ENCODE results near the gene ACTN1.
A peak's percentile ranks its signal among the peaks of the same experiment; 100 is the strongest.

The ACTN1 gene

DNA sequence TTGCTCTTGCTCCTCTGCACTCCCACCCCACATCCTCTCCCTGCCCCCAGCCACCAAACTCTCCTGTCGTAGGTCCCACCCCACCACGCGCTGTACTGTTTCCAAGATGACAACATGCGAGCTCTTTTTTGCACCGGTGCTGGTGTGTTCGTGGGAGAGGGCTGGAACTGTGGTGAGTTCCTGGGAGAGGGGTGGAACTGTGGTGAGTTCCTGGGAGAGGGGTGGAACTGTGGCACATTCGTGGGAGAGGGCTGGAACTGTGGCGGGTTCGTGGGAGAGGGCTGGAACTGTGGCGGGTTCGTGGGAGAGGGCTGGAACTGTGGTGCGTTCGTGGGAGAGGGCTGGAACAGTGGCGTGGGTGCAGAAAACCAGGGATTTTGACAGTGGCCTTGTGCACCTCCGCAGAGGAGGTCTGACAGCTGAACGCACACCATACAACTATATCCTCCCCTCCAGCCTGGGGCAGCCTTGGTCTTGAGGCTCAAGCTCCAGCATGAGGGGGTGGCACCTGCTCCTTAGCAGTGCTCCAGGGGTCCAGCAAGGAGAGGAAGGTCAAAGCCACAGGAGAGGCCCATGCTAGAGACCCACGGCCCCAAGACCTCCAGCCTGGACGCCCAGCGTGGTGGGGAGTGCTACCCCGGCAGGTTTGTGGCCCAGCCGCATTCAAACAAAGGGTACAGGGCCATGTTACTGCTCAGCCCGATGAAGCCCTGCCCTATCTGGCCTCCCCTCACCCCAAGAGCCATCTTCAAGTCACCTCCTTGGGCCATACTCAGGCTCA is 50.1 kb downstream of the ACTN1 start:
- no peaks in the 10 kb centered on the region for H3K9me3 Mint-ChIP-seq
- H3K27ac Mint-ChIP-seq: peak overlapping the region; percentile 90
- no peaks in the 10 kb centered on the region for H3K27me3 Mint-ChIP-seq
- peaks cover 19% of the 10 kb centered on the region for H3K36me3 Mint-ChIP-seq
- H3K4me3 Mint-ChIP-seq: peak overlapping the region; percentile 61
- peaks cover 91% of the 10 kb centered on the region for H3K4me1 Mint-ChIP-seq

DNA sequence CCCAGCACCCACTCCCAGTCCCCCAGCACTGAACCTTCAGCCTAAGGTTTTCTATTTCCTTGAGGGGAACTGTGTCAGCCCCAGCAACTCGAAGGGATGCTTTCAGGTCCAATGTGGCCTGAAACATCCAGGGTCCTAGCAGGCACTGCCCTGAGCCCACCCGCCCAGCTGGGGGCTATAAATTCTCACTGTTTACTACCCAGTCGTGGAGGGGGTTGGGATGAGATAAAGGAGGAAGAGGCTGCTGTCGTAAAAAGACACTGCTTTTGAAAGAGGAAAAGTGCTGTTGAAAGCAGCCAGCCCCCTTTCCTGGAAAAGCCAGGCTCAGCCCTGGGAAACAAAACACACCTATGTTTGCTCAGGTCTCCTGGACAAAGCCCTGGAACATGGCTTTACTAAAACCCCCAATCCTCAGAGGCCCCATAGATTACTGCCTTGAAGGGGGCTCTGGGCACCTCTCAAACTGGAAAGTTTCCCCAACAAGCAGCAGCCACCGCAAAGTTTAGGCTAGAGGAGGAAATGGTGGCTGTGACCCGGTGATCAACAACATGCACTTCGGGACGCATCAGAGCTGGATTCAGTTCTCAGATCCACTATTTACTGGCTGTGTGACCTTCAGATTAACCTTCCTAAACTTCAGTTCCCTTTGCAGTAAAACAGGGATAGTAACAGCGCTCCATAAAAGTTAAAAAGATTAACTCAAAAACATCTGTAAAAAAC is 51.0 kb downstream of the ACTN1 start:
- H3K4me3 Mint-ChIP-seq: peak overlapping the region; percentile 61
- H3K4me1 Mint-ChIP-seq: peaks cover 93% of the 10 kb centered on the region
- no peaks in the 10 kb centered on the region for H3K9me3 Mint-ChIP-seq
- H3K27ac Mint-ChIP-seq: peak overlapping the region; percentile 90
- H3K36me3 Mint-ChIP-seq: peaks cover 22% of the 10 kb centered on the region
- H3K27me3 Mint-ChIP-seq: no peaks in the 10 kb centered on the region

DNA sequence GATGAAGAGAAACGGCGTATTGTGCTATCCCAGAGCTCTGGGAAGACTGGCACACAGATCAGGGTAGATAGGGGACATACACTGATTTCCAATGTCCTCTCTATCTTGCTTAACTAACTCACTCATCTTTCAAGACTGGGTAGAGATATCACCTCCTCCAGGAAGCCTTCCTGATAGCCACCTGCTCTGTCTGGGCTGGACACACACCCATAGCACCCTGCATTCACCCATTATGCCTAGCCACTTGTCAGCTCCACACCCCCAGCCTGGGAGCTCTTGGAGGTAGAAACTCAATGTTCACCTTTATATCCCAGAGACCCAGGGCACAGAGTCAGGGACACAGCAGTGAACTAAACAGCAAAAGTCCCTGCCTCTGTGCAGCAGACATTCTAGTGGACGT is 52.0 kb downstream of the ACTN1 start:
- Mint-ChIP-seq H3K9me3 (no peaks in the 10 kb centered on the region), H3K36me3 (peaks cover 22% of the 10 kb centered on the region), H3K27me3 (no peaks in the 10 kb centered on the region), H3K27ac (peak overlapping the region; percentile 69), H3K4me1 (peaks cover 90% of the 10 kb centered on the region), H3K4me3 (no peak overlapping the region)

DNA sequence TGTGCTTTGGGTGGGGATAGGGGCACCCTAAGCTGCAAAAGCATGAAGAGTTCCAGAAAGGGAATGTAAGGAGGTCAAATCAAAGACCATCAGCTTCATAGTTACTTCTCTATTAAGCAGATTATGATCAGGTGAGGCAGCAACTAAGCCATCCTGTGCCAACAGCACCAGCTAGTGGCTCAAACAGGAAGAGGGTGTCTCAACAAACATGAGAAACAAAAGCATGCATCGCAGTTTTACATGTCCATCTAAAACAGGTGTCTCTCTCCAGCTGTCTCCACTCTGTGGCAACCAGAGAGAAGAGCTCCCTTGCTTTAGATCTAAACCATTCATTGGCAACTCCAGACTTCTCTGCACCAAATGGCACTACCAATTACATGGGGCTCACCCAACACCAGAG is 52.9 kb downstream of the ACTN1 start:
- H3K27ac Mint-ChIP-seq: peak overlapping the region; percentile 94
- no peak overlapping the region for H3K4me3 Mint-ChIP-seq
- H3K36me3 Mint-ChIP-seq: peaks cover 22% of the 10 kb centered on the region
- H3K9me3 Mint-ChIP-seq: no peaks in the 10 kb centered on the region
- peaks cover 87% of the 10 kb centered on the region for H3K4me1 Mint-ChIP-seq
- H3K27me3 Mint-ChIP-seq: no peaks in the 10 kb centered on the region

DNA sequence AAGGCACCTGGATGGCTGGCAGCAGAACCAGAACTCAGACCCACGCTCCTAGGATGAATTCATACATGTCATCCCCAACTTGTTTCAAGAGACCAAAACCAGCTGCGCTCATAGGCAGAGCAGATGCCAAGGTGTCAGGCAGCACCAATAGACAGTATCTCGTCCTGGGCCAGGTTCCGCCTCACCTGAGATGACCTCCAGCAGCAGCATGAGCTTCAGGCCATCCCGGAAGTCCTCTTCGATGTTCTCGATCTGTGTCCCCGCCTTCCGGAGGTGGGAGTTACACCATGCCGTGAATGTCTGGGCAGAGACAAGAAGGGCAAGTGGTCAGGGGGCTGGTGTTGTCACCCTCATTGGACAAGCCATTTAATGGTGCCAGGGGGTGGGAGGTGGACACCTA is 53.7 kb downstream of the ACTN1 start:
- H3K9me3 Mint-ChIP-seq: no peaks in the 10 kb centered on the region
- H3K27me3 Mint-ChIP-seq: no peaks in the 10 kb centered on the region
- peaks cover 22% of the 10 kb centered on the region for H3K36me3 Mint-ChIP-seq
- no peak overlapping the region for H3K27ac Mint-ChIP-seq
- H3K4me1 Mint-ChIP-seq: peaks cover 86% of the 10 kb centered on the region
- no peak overlapping the region for H3K4me3 Mint-ChIP-seq

DNA sequence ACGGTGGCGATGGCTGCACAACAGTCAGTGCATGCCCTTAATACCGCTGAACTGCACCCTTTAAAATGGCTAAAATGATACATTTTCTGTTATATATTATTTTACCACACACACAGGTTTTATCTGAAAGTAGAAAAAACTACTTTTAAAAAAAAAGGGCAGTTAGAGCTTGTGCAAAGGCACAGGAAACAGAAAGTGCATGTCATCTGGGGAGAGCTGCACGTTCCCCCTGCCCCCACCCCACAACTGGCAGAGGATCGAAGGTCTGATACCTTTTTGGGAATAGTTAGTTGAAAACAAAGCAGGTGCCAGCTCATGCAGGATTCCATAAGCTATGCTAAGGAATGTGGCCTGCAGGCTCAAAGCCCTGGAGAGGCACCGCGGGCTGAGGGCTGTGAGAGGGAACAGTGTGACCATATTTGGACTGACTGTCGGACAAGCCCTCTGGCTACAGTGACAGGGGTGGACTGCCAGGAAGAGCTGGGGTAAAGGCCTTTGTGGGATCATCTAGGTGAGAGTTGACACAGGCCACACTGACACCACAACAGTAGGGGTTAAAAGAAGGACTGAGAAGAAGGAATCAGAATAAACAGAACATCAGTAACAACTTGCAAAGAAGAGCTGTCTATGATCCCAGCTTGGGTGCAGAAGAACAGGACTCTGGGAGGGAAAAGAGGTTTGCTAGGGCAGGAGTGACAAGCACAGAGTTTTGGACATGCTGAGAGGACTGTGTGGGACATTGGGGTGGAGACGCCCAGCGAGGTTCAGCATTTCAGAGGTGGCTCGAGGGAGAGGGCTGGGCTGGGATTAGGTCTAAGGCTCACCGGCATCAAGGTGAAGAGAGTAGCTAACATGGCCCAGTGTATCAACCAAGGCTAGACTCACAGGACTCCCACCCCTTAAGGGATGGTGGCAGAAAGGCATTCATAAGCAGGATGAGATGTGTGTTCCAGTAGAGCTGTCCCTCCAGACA is 54.6 kb downstream of the ACTN1 start:
- Mint-ChIP-seq H3K4me1 (peaks cover 84% of the 10 kb centered on the region), H3K4me3 (no peak overlapping the region), H3K27ac (peak overlapping the region; percentile 93), H3K27me3 (no peaks in the 10 kb centered on the region), H3K36me3 (peaks cover 22% of the 10 kb centered on the region), H3K9me3 (no peaks in the 10 kb centered on the region)

DNA sequence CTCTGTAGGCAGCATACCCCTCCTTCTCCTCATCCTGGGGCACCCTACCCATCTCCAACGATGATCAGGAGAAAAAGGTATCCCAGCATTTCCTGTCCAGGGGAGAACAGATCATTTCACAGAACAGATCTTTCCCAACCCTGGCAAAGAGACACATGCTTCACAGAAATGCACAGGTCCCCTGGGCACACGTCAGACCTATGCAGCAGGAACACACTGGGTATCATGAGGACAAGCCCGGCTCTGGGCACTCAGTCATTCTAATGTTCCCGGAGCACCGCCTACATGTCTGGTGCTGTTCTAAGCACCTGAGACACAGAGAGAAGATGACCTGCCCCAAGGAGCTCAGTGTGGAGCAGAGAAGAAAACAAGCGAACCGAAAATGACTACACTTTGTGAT is 56.2 kb downstream of the ACTN1 start:
- H3K9me3 Mint-ChIP-seq: no peaks in the 10 kb centered on the region
- H3K27ac Mint-ChIP-seq: peak overlapping the region; percentile 53
- no peaks in the 10 kb centered on the region for H3K27me3 Mint-ChIP-seq
- H3K4me1 Mint-ChIP-seq: peaks cover 78% of the 10 kb centered on the region
- H3K4me3 Mint-ChIP-seq: no peak overlapping the region
- H3K36me3 Mint-ChIP-seq: peaks cover 23% of the 10 kb centered on the region

DNA sequence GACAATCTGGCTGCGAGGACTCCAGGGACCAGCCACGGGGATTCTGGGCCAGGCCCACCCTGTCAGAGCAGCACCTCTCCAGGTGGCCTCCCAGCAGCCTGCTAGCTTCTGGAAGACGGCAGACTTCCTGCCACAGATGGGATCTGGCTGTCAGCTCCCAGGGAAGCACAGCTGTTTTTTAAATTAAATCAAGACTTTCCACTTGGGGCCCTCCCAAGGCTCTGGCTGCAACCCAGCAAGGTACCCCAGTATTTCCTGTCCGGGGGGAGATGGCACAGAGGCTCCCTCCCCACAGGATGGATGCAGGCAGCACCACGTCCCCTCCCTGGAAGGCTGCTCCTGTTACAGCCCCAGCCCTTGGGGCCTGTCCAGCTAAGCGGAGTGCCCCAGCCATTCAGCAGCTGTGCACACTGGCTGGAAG is 56.9 kb downstream of the ACTN1 start:
- H3K4me3 Mint-ChIP-seq: no peak overlapping the region
- no peaks in the 10 kb centered on the region for H3K27me3 Mint-ChIP-seq
- H3K27ac Mint-ChIP-seq: peak overlapping the region; percentile 30
- peaks cover 23% of the 10 kb centered on the region for H3K36me3 Mint-ChIP-seq
- H3K4me1 Mint-ChIP-seq: peaks cover 71% of the 10 kb centered on the region
- no peaks in the 10 kb centered on the region for H3K9me3 Mint-ChIP-seq

DNA sequence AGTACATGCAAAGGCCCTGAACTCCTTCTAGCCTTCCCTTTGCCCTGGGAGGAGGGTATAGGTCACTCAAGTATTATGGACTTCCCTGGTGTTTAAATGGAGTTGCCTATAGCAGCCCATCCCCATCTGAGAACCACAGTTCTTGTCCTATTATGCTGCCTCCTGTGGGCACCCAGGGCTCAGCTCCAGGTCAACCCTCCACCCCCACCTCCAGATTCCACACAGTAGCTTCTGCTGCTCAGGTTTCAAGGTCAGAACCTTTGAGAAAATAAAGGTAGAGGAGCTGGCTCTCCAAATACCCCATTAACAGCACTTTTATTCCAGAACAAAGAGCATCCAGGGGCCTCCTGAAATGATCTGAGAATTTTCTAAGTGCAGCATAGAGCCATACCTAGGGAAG is 57.4 kb downstream of the ACTN1 start:
- H3K4me1 Mint-ChIP-seq: peaks cover 70% of the 10 kb centered on the region
- H3K27ac Mint-ChIP-seq: no peak overlapping the region
- H3K36me3 Mint-ChIP-seq: peaks cover 21% of the 10 kb centered on the region
- H3K4me3 Mint-ChIP-seq: no peak overlapping the region
- H3K9me3 Mint-ChIP-seq: no peaks in the 10 kb centered on the region
- no peaks in the 10 kb centered on the region for H3K27me3 Mint-ChIP-seq

DNA sequence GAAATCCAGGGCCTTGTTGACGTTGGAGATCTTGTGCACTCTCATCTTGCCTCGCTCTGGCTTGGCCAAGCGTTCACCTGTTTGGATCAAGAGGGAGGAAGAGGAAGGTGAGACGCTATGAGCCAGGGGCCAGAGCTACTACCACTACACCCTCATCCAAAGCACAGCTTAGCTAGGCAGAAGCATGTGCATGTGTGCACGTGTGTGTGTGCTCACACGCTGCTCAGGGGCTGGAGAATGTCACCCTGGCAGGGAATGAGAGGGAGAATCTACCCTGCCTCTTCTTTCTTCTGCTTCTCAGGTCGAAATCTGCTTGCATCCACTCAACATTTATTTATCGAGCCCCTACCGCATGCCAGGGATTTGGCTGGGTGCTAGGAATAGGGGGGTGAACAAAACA is 58.1 kb downstream of the ACTN1 start:
- peak overlapping the region; percentile 76 for H3K27ac Mint-ChIP-seq
- H3K9me3 Mint-ChIP-seq: no peaks in the 10 kb centered on the region
- peaks cover 20% of the 10 kb centered on the region for H3K36me3 Mint-ChIP-seq
- peaks cover 67% of the 10 kb centered on the region for H3K4me1 Mint-ChIP-seq
- H3K4me3 Mint-ChIP-seq: no peak overlapping the region
- H3K27me3 Mint-ChIP-seq: no peaks in the 10 kb centered on the region

DNA sequence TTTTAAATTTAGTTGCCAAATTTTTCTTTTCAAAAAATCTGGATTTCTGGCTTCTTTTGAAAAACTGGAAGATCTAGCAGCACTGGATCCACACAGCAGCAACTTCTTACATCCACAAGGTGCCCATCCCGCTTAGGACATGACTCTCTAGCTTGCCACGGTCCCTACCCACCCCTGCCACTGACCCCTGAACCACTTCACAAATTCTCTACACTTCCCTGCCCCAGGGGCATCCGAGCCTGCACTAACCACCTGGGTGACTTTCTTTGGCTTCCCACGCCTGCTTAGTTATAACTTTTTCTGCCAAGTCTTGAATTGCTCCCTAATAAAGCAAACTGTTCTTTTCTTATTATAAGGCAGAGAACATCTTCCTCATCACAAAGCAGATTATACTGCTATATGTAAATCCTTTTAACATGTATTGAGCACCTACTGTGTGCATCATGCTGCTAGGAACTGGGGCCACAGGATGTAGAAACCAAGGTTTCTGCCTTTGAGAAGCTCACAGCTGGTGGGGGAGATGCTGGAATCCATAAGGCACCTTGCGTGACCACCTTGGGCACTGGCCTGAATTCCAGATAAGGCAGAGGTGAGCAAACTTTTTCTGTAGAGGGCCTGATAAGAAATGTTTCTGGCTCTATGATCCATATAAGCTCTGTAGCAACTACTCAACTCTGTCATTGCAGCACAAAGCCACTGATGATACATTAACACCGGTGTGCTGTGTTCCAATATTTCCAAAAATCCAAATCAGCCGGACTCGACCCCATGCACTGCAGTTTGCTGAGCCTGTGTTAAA is 59.8 kb downstream of the ACTN1 start:
- Mint-ChIP-seq H3K27ac (peak overlapping the region; percentile 92), H3K36me3 (peaks cover 8% of the 10 kb centered on the region), H3K27me3 (no peaks in the 10 kb centered on the region), H3K9me3 (no peaks in the 10 kb centered on the region), H3K4me1 (peaks cover 60% of the 10 kb centered on the region), H3K4me3 (peak overlapping the region; percentile 24)

DNA sequence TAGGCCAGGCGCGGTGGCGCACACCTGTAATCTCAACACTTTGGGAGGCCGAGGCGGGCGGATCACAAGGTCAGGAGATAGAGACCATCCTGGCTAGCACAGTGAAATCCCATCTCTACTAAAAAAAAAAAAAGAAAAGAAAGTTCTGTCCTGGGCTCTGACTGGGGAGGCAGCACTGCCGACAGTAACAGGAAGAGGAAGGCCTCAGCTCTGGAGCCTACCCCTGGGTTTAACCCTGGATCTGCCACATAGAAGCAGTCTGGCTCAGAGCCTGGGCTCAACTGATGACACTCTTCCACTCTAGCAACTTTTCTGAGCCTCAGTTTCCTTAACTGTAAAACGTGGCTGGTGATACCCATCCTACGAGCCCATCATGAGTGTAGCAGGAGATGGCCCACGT is 60.5 kb downstream of the ACTN1 start:
- Mint-ChIP-seq H3K9me3 (no peaks in the 10 kb centered on the region), H3K36me3 (peaks cover 5% of the 10 kb centered on the region), H3K27ac (peak overlapping the region; percentile 30), H3K27me3 (no peaks in the 10 kb centered on the region), H3K4me3 (peak overlapping the region; percentile 36), H3K4me1 (peaks cover 59% of the 10 kb centered on the region)

DNA sequence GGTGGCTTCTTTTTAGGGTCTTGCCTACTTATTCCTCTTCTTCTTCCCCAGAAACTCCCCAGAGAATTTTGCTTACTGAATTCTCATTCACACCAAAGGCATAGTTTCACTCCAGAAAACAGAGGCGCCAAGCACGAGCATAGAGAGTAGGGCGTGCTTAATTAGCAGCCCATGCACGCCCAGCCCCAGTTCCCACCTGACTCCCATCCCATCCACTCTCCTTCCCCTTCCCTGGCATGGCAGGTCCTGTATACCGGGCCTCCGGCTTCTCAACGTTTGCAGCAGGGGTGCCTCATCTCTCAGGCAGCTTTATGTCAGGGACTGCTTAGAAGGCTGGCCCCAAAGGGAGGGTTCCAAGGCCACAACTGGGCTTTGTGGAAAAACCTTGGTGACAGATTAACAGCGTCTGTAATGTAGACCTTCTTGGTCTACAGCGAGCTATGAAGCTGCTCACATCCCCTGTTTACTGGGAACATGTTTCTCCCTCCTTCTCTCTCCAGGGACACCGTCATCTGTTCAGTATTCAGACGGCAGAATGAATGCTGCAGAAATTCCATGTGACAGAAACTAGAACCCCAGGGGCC is 62.7 kb downstream of the ACTN1 start:
- H3K27ac Mint-ChIP-seq: peak overlapping the region; percentile 74
- no peaks in the 10 kb centered on the region for H3K9me3 Mint-ChIP-seq
- H3K4me3 Mint-ChIP-seq: no peak overlapping the region
- H3K36me3 Mint-ChIP-seq: peaks cover 7% of the 10 kb centered on the region
- H3K27me3 Mint-ChIP-seq: no peaks in the 10 kb centered on the region
- peaks cover 66% of the 10 kb centered on the region for H3K4me1 Mint-ChIP-seq

DNA sequence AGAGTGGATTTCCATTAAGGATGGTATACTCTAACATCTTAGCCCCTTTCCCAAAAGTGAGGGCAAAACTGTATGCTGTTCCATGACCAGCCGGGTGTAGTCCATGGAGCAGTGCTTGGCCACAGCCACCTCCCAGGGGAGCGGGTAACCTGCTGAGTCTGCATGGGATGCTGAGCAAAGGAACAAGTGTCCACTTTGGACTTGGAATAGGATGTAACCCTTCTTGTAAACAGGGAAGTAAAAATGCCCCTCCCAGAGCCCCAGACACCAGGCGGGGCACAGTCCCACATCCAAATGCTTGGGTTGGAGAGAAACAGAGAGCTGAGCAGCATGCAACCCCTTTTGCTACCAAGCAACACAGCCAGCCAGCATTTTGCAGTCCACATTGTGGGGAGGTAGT is 65.6 kb downstream of the ACTN1 start:
- H3K9me3 Mint-ChIP-seq: no peaks in the 10 kb centered on the region
- H3K4me1 Mint-ChIP-seq: peaks cover 55% of the 10 kb centered on the region
- H3K27me3 Mint-ChIP-seq: no peaks in the 10 kb centered on the region
- H3K4me3 Mint-ChIP-seq: no peak overlapping the region
- H3K27ac Mint-ChIP-seq: peak overlapping the region; percentile 70
- H3K36me3 Mint-ChIP-seq: peaks cover 6% of the 10 kb centered on the region
